CD4-positive, alpha-beta T cell (primary cell): ENCODE data around the gene HIP1R. TPM values are rescaled to one million over a fixed set of nuclear protein-coding genes. Genes with fewer than 3 reads are reported as not detected.

Experiments used
- ATAC-seq: fragments of 200-7000 bp; cut with Tn5 transposase; one replicate; pipeline ENCODE4 v1.10.0; 2022; ENCODE audit warnings: mild to moderate bottlenecking; ENCODE audit not compliant: poor library complexity
- CTCF ChIA-PET: fragments of 350-600 bp; sonication (Branson Sonifier 250); formaldehyde crosslinking; loops from one replicate; lab custom pipeline; 2021; ENCODE audit warnings: antibody characterized with exemption, inconsistent platforms; lab: Charles Lee
- POLR2A ChIA-PET: fragments of 350-600 bp; sonication (Branson Sonifier 250); formaldehyde crosslinking; loops from one replicate; lab custom pipeline; 2021; ENCODE audit warnings: antibody characterized with exemption, inconsistent platforms; lab: Charles Lee
- DNase-seq, 14 experiments: peaks; one replicate each; pipeline ENCODE4 v3.0.0-alpha.2; 2013 to 2020; ENCODE audit warnings: mixed read lengths in 2 of 14
- H3K27ac ChIP-seq, 2 donors: one replicate each; pipeline versions ENCODE4 v1.5.1 to v1.7.0; 2013; ENCODE audit warnings: low read length in 2 of 2, low read depth in 1 of 2, mild to moderate bottlenecking in 1 of 2
- H3K27me3 ChIP-seq, 2 experiments: 1 replicate in 1 of 2; 2 replicates in 1 of 2; pipeline versions ENCODE4 v1.6.1 to v1.7.0; 2013; ENCODE audit warnings: low read length in 2 of 2, control low read depth in 1 of 2, mild to moderate bottlenecking in 1 of 2, moderate library complexity in 1 of 2; ENCODE audit not compliant: insufficient read depth in 2 of 2, control insufficient read depth in 1 of 2
- H3K36me3 ChIP-seq: one replicate; pipeline ENCODE4 v1.6.1; 2013; ENCODE audit warnings: low read length, control low read depth; ENCODE audit not compliant: insufficient read depth
- H3K4me1 ChIP-seq: one replicate; pipeline ENCODE4 v1.6.1; 2013; ENCODE audit warnings: low read length, control low read depth; ENCODE audit not compliant: insufficient read depth
- H3K4me3 ChIP-seq: one replicate; pipeline ENCODE4 v1.5.1; 2013; ENCODE audit warnings: mild to moderate bottlenecking, low read length, moderate library complexity
- H3K9me3 ChIP-seq, 2 experiments: 1 replicate in 1 of 2; 2 replicates in 1 of 2; pipeline versions ENCODE4 v1.6.1 to v1.7.0; 2013; ENCODE audit warnings: low read length in 2 of 2, mild to moderate bottlenecking in 2 of 2, control low read depth in 1 of 2, moderate library complexity in 1 of 2; ENCODE audit not compliant: control insufficient read depth in 1 of 2, insufficient read depth in 1 of 2
- H3K27ac Mint-ChIP-seq: one replicate; pipeline ENCODE4 v1.8.0; 2020; ENCODE audit warnings: mixed read lengths
- H3K27me3 Mint-ChIP-seq: one replicate; pipeline ENCODE4 v1.8.0; 2021; ENCODE audit warnings: mixed read lengths
- H3K36me3 Mint-ChIP-seq: one replicate; pipeline ENCODE4 v1.8.0; 2021; ENCODE audit warnings: low read depth, mixed read lengths
- H3K4me1 Mint-ChIP-seq: one replicate; pipeline ENCODE4 v1.8.0; 2021; ENCODE audit warnings: low read depth, mixed read lengths
- H3K4me3 Mint-ChIP-seq: one replicate; pipeline ENCODE4 v1.8.0; 2020; ENCODE audit warnings: mild to moderate bottlenecking, mixed read lengths
- H3K9me3 Mint-ChIP-seq: one replicate; pipeline ENCODE4 v1.8.0; 2020; ENCODE audit warnings: mixed read lengths
- intact Hi-C, 2 experiments: fragments of 100-400 bp; cut with DNase I in 1 of 2; cut with micrococcal nuclease in 1 of 2; formaldehyde crosslinking; loops; one replicate each; pipeline versions ENCODE4 v1.15.1 to v1.9.0; 2023 to 2025; cut with DNase I, micrococcal nuclease
- total RNA-seq, 174 experiments: library from RNA in 2 of 174; stranded (reverse) in 2 of 174; gene quantifications; one replicate each; pipeline ENCODE4 v1.2.3 and lab custom pipeline; 2021 to 2026
- TF ChIP-seq, protein P1 (sequence below): fragments of 200-600 bp; IDR thresholded peaks from one replicate; pipeline ENCODE4 v1.8.0; 2022; ENCODE audit warnings: antibody characterized with exemption, mild to moderate bottlenecking

Gene HIP1R
- total RNA-seq, 2 experiments from 2014 or later: 184 to 185 TPM

DNA sequence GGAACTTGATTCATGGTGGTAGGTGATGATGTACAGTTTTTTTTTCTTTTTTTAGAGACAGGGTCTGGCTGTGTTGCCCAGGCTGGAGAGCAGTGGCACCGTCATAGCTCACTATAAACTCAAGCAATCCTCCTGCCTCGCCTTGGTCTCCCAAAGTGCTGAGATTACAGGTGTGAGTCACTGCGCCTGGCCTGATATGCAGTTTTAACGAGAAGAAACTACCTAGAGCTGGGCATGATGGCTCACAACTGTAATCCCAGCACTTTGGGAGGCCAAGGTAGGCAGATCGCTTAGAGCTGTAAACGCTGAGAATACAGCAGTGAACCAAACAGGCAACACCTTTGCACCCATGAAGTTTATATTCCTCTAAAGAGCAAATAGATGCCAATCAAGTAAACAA lies 73.7 kb downstream of the HIP1R start:
- intact Hi-C loops: no loop called here
- Mint-ChIP-seq H3K4me3 (no peak overlapping the region), H3K27ac (no peak overlapping the region), H3K36me3 (no peaks in the 10 kb centered on the region), H3K27me3 (no peaks in the 10 kb centered on the region), H3K4me1 (no peaks in the 10 kb centered on the region), H3K9me3 (no peaks in the 10 kb centered on the region)
- DNase-seq (no peak), ATAC-seq (no peak)
- no peaks in the 10 kb centered on the region for H3K4me1 ChIP-seq
- ChIA-PET CTCF (no interaction called here), POLR2A (interaction anchor here (0.6 kb wide), 1 partner anchor 55 kb away, joined by 4 read pairs; no protein-coding TSS in a partner anchor)
- no peaks in the 10 kb centered on the region for H3K36me3 ChIP-seq
- H3K27ac ChIP-seq: no peak overlapping the region
- H3K4me3 ChIP-seq: no peak overlapping the region
- no peaks in the 10 kb centered on the region for H3K27me3 ChIP-seq
- no peaks in the 10 kb centered on the region for H3K9me3 ChIP-seq
- TF ChIP-seq, protein P1, sequence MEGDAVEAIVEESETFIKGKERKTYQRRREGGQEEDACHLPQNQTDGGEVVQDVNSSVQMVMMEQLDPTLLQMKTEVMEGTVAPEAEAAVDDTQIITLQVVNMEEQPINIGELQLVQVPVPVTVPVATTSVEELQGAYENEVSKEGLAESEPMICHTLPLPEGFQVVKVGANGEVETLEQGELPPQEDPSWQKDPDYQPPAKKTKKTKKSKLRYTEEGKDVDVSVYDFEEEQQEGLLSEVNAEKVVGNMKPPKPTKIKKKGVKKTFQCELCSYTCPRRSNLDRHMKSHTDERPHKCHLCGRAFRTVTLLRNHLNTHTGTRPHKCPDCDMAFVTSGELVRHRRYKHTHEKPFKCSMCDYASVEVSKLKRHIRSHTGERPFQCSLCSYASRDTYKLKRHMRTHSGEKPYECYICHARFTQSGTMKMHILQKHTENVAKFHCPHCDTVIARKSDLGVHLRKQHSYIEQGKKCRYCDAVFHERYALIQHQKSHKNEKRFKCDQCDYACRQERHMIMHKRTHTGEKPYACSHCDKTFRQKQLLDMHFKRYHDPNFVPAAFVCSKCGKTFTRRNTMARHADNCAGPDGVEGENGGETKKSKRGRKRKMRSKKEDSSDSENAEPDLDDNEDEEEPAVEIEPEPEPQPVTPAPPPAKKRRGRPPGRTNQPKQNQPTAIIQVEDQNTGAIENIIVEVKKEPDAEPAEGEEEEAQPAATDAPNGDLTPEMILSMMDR: no peak

DNA sequence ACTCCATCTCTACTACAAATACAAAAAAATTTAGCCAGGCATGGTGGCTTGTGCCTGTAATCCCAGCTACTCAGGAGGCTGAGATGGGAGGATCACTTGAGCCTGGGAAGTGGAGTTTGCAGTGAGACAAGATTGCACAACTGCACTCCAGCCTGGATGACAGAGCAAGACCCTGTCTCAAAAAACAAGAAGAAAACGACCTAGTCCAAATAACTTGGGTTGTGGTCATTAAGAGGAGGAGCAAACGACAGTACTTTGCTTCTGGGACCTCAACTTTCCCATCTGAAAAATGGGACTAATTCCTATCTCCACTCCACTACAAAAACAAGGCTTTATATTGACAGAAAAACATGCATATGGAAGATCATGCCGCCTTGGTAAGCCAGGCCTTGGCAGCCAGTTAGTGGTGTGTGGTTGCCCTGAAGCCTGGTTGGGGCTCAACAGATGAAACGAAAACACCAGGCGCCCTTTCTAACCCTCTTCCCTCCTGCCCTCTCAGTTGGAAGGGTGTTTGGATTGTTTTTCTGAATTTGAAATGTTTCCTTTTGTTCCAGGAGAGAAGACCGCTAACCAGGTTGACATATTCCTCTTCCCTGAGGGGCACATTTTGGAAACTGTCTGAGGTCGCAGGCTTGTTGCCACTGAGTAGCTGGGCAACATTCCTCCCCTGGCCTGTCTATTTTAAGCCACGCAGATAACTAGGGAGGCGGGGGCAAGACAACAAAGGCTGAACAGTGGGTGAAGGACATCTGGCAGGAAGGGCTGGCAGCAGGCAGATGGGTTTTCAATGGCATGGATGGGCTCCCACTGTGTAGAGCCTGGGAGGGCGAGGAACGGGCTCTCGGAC lies 74.4 kb downstream of the HIP1R start:
- Histone ChIP-seq H3K9me3 (no peaks in the 10 kb centered on the region), H3K27ac (no peak overlapping the region), H3K4me1 (no peaks in the 10 kb centered on the region), H3K36me3 (no peaks in the 10 kb centered on the region), H3K27me3 (no peaks in the 10 kb centered on the region), H3K4me3 (no peak overlapping the region)
- Mint-ChIP-seq H3K36me3 (no peaks in the 10 kb centered on the region), H3K27ac (no peak overlapping the region), H3K4me3 (no peak overlapping the region), H3K4me1 (no peaks in the 10 kb centered on the region), H3K9me3 (no peaks in the 10 kb centered on the region), H3K27me3 (no peaks in the 10 kb centered on the region)
- DNase-seq: no peak
- no peak for ATAC-seq
- ChIA-PET POLR2A (no interaction called here), CTCF (no interaction called here)
- intact Hi-C loops: no loop called here
- TF ChIP-seq, protein P1: no peak

Other genes with a start within 250 kb of the HIP1R start
- under 1 TPM; 0.19 to 0.39 TPM for gene HCAR2, start 132.1 kb upstream of the HIP1R start, total RNA-seq
- under 1 TPM; 0.33 to 0.39 TPM for gene HCAR3, start 118.6 kb upstream of the HIP1R start, total RNA-seq
- under 1 TPM in 1 of 2 experiments, not detected in 1; 0.05 TPM for gene HCAR1, start 104.6 kb upstream of the HIP1R start, total RNA-seq
- gene DENR, start 82.6 kb upstream of the HIP1R start, total RNA-seq: 10 to 100 TPM; 29.9 to 31.1 TPM
- gene CCDC62, start 60.9 kb upstream of the HIP1R start, total RNA-seq: 1 to 10 TPM; 1.0 to 1.4 TPM
- 100 to 1,000 TPM in 1 of 2 experiments, 10 to 100 TPM in 1; 97.7 to 104 TPM for gene VPS37B, start 60.7 kb downstream of the HIP1R start, total RNA-seq
- 1 to 10 TPM; 5.4 to 6.2 TPM for gene ABCB9, start 131.0 kb downstream of the HIP1R start, total RNA-seq
- gene OGFOD2, start 139.8 kb downstream of the HIP1R start, total RNA-seq: 10 to 100 TPM; 12.0 to 14.9 TPM
- gene ARL6IP4, start 145.2 kb downstream of the HIP1R start, total RNA-seq: 100 to 1,000 TPM; 140 to 142 TPM